Esophagus squamous epithelium (tissue), 5 donors: Measurements from ENCODE around the gene AMZ1. TPM values are rescaled to one million over a fixed set of nuclear protein-coding genes. Genes with fewer than 3 reads are reported as not detected.

Experiments
- DNase-seq: peaks from one replicate; lab custom pipeline; 2025; lab: John Stamatoyannopoulos, UW
- H3K27ac ChIP-seq, 4 donors: fragments of 200-600 bp; sonication (generic); one replicate each; pipeline ENCODE4 v1.5.1; 2016 to 2019; ENCODE audit warnings: mild to moderate bottlenecking in 1 of 4
- H3K27me3 ChIP-seq, 4 donors: fragments of 200-600 bp; sonication (generic); 1 replicate in 3 of 4; 2 replicates in 1 of 4; pipeline versions ENCODE4 v1.5.1 to v1.6.0; 2017 to 2021; ENCODE audit warnings: antibody characterized with exemption in 1 of 4
- H3K36me3 ChIP-seq, 3 donors: fragments of 200-600 bp; sonication (generic); one replicate each; pipeline ENCODE4 v1.5.1; 2016 to 2019
- H3K4me1 ChIP-seq, 3 donors: fragments of 200-600 bp; sonication (generic); one replicate each; pipeline ENCODE4 v1.5.1; 2017 to 2019
- H3K4me3 ChIP-seq, 4 donors: fragments of 200-600 bp; sonication (generic); 1 replicate in 3 of 4; 2 replicates in 1 of 4; pipeline ENCODE4 v1.5.1; 2016 to 2019; ENCODE audit warnings: mild to moderate bottlenecking in 2 of 4, moderate library complexity in 1 of 4
- H3K9me3 ChIP-seq, 3 donors: fragments of 200-600 bp; sonication (generic); one replicate each; pipeline ENCODE4 v1.5.1; 2016 to 2019
- POLR2A ChIP-seq, 4 donors: fragments of 450-650 bp; IDR thresholded peaks; one replicate each; pipeline ENCODE4 v1.6.1; 2017; ENCODE audit warnings: antibody characterized with exemption in 4 of 4, mild to moderate bottlenecking in 4 of 4, moderate library complexity in 3 of 4
- WGBS, 2 donors: methylation state at CpG; one replicate each; pipeline ENCODE4 v1.1.5; 2018; 5-methylcytosine and 5-hydroxymethylcytosine counted together
- intact Hi-C: fragments of 100-400 bp; cut with DNase I; formaldehyde crosslinking; loops from one replicate; pipeline ENCODE4 v1.15.0; 2022
- total RNA-seq, 4 donors: library from RNA; depleted of rRNA; stranded (reverse); fragments of >200 nt; gene quantifications; one replicate each; pipeline ENCODE4 v1.1.0, GENCODE V29; 2016
- TF ChIP-seq, protein P1 (sequence below), 6 experiments: fragments of 450-650 bp in 4 of 6; fragments of 200-600 bp in 2 of 6; sonication (generic) in 2 of 6; IDR thresholded peaks; one replicate each; pipeline ENCODE4 v1.5.1; 2016 to 2019; ENCODE audit warnings: antibody characterized with exemption in 6 of 6, mild to moderate bottlenecking in 4 of 6, moderate library complexity in 4 of 6
- donor health status: DM: yes; HTN: yes; CAD: no.

AMZ1 gene
- total RNA-seq, 4 donors from 2014 or later: 0.12 to 0.19 TPM; not detected in 2

DNA sequence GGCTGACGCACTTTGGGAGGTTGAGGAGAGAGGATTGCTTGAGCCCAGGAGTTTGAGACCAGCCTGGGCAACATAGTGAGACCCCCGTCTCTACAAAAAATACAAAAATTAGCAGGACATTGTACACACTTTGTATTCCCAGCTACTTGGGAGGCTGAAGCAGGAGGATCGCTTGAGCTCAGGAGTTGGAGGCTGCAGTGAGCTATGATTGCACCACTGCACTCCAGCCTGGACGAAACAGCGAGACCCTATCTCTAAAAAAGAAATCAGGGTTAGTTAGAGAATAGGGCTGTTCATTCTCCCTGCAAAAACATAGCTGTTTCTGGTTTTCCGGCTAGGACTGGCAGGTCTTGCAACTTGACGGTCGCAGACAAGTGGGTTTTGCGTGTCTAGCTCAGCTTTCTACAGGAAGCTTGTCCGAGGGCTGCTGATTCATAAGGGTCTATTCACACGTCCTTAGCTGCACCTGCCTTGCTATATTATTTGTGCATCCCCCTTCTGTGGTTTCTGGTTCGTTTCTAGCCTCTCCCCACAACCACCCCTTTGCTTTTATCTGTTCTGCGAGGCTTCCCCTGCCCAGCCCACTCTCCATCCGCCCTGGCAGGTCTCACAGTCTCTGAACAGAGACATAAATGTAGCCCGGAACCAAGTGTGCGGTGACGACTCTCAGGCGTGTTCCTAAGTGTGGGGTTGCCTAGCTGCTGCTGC is 10.7 kb downstream of the AMZ1 start:
- WGBS, 2 donors: 45 to 53% methylated on average over 15 to 17 of the region's 18 CpGs
- Histone ChIP-seq H3K27me3 (peaks cover 0 to 24% (median 0%) of the 10 kb centered on the region in 4 donors), H3K4me1 (peaks cover 0 to 3% (median 0%) of the 10 kb centered on the region in 3 donors), H3K27ac (no peak overlapping the region), H3K9me3 (no peaks in the 10 kb centered on the region), H3K36me3 (no peaks in the 10 kb centered on the region), H3K4me3 (no peak overlapping the region)
- DNase-seq: no peak
- TF ChIP-seq, protein P1, sequence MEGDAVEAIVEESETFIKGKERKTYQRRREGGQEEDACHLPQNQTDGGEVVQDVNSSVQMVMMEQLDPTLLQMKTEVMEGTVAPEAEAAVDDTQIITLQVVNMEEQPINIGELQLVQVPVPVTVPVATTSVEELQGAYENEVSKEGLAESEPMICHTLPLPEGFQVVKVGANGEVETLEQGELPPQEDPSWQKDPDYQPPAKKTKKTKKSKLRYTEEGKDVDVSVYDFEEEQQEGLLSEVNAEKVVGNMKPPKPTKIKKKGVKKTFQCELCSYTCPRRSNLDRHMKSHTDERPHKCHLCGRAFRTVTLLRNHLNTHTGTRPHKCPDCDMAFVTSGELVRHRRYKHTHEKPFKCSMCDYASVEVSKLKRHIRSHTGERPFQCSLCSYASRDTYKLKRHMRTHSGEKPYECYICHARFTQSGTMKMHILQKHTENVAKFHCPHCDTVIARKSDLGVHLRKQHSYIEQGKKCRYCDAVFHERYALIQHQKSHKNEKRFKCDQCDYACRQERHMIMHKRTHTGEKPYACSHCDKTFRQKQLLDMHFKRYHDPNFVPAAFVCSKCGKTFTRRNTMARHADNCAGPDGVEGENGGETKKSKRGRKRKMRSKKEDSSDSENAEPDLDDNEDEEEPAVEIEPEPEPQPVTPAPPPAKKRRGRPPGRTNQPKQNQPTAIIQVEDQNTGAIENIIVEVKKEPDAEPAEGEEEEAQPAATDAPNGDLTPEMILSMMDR (IDR thresholded peaks at IDR 0.05): no peak
- TF ChIP-seq POLR2A (IDR thresholded peaks at IDR 0.05): no peak
- intact Hi-C loops: no loop called here

DNA sequence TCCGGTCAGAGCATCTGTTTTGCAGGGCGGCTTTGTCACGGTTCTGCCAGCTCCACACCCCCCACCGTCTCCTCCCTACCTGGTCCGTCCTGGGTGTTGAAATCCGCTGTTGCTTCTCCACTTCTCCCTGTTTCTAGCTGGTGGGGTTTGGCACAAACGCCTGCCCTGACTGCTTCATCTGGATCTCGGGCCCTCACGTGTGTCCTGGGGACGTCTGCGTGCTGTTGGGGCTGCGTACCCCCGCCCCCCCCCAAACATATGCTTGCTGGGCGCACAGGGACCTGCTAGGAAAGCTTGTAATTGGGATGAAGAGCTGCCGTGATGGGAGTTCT is 11.3 kb downstream of the AMZ1 start:
- H3K9me3 ChIP-seq: no peaks in the 10 kb centered on the region
- peaks cover 0 to 24% (median 0%) of the 10 kb centered on the region in 4 donors for H3K27me3 ChIP-seq
- no peak overlapping the region for H3K27ac ChIP-seq
- no peak for DNase-seq
- WGBS, 2 donors: 33 to 52% methylated on average over 3 to 7 of the region's 15 CpGs
- TF ChIP-seq, protein P1 (IDR thresholded peaks at IDR 0.05): no peak
- no peak for TF ChIP-seq POLR2A (IDR thresholded peaks at IDR 0.05)
- H3K4me3 ChIP-seq: no peak overlapping the region
- intact Hi-C loops: no loop called here
- no peaks in the 10 kb centered on the region for H3K36me3 ChIP-seq
- peaks cover 0 to 3% (median 0%) of the 10 kb centered on the region in 3 donors for H3K4me1 ChIP-seq

DNA sequence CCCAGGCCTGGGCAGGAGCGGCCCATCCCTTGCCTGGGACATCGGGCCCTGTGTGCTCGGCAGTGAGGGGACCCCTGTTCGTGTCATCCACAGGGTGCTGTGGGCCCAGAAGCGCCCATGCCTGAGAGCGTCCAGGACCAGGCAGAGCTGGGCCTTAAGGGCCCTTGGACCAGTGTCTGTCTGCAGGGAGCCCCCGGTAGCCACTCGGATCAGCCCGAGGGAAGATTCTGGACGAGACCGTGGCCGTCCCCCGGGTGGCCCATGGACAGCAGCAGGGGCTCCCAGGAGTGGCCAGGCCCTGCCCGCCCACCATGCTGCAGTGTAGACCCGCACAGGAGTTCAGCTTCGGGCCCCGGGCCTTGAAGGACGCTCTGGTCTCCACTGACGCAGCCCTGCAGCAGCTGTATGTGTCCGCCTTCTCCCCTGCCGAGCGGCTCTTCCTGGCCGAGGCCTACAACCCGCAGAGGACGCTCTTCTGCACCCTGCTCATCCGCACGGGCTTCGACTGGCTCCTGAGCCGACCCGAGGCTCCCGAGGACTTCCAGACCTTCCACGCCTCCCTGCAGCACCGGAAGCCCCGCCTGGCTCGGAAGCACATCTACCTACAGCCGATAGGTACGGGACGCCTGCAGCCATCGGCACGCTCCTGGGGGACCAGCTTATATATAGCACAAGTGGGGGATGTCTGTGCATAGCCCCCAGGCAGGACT is 12.3 kb downstream of the AMZ1 start:
- 100% methylated on average over 4 of the region's 40 CpGs; no CpG with 5 or more reads in 1 of the 2 donors for WGBS, 2 donors
- Histone ChIP-seq H3K27me3 (peaks cover 0 to 24% (median 0%) of the 10 kb centered on the region in 4 donors), H3K4me1 (peaks cover 0 to 3% (median 0%) of the 10 kb centered on the region in 3 donors), H3K4me3 (no peak overlapping the region), H3K36me3 (no peaks in the 10 kb centered on the region), H3K27ac (no peak overlapping the region), H3K9me3 (no peaks in the 10 kb centered on the region)
- intact Hi-C loops: no loop called here
- no peak for TF ChIP-seq POLR2A (IDR thresholded peaks at IDR 0.05)
- TF ChIP-seq, protein P1 (IDR thresholded peaks at IDR 0.05): no peak
- DNase-seq: no peak

DNA sequence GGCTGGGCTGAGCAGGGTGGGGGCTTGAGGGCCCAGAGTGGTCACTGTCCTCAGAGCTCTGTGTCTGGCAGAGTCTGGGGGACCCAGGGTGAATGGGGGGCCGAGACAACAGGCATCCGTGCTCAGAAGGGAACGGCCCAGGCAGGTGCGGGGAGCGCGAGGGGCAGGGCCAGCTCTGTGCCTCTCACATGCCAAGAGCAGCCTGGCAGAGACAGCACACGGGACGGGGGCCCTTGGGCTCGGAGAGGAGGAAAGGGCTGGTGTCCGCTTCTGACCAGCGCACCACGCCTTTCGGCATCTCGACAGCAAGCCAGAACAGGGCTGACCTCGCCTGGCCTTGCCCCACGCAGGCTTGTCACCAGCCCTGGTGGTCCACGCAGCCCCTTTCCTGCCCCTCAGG is 13.4 kb downstream of the AMZ1 start:
- Histone ChIP-seq H3K4me1 (peaks cover 0 to 3% (median 0%) of the 10 kb centered on the region in 3 donors), H3K36me3 (no peaks in the 10 kb centered on the region), H3K9me3 (no peaks in the 10 kb centered on the region), H3K27me3 (peaks cover 0 to 24% (median 0%) of the 10 kb centered on the region in 4 donors), H3K27ac (no peak overlapping the region), H3K4me3 (no peak overlapping the region)
- TF ChIP-seq, protein P1 (IDR thresholded peaks at IDR 0.05): no peak
- no peak for TF ChIP-seq POLR2A (IDR thresholded peaks at IDR 0.05)
- intact Hi-C loops: no loop called here
- 70% methylated on average over 17 of the region's 17 CpGs; no CpG with 5 or more reads in 1 of the 2 donors for WGBS, 2 donors
- DNase-seq: no peak
